HuH-7.5 (cell line): ENCODE data around the gene FARS2.
"Not testable (repeated sequence)": the region's sequence is repeated elsewhere in the genome, so short reads cannot be mapped to it uniquely, and the experiment has no call there.

Source experiments
- DNase-seq: peaks from one replicate; pipeline ENCODE4 v3.0.0; 2011; ENCODE audit warnings: low spot score

The FARS2 gene

GRCh38 chr6:5537967-5538366 is 276.7 kb downstream of the FARS2 start:
- no peak for DNase-seq

GRCh38 chr6:5540370-5540769 is 279.1 kb downstream of the FARS2 start:
- DNase-seq = no peak

DNA sequence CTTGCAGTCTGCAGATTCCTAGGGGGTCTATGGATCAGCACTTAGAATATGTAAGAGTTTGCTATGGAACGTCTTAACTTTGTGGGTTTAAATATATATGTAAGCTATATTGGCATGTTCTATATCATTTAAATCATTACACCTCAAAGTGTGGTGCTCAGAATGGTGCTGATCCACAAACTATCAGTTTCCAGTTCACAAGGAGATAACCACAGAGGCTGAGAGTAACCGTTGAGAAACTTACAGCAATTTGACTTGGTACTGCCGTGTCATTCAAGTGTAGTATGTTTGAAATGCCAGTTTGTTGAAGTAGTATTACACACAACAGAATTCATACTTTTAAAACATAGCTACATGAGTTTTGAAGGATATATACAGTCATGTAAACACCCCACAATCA is 279.7 kb downstream of the FARS2 start:
- DNase-seq = no peak

GRCh38 chr6:5541751-5542432 is 280.6 kb downstream of the FARS2 start:
- no peak for DNase-seq

GRCh38 chr6:5547556-5547955 is 286.2 kb downstream of the FARS2 start:
- no peak for DNase-seq

DNA sequence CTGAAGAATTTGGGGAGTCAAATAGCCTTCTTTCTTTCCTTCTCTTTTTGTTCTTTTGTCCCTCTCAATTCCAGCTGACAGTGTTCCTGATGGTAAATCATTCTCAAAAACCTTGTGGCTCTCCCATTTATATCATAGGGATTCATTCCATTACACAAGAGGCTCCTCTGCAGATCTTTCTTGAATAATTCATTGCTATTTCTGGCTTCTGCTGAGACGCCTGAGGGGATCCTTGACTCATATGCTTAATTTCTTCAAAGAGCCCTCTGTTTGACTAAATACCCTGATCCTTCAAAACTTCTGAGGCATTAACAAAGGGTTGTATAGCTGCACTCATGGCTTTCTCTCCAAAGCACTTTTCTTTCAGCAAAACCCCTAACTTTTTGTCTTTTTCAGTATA is 289.3 kb downstream of the FARS2 start:
- DNase-seq = no peak

GRCh38 chr6:5552243-5552642 is 290.9 kb downstream of the FARS2 start:
- no peak for DNase-seq

GRCh38 chr6:5553767-5554166 is 292.5 kb downstream of the FARS2 start:
- no peak for DNase-seq

- no peak for DNase-seq
Observed at GRCh38 chr6:5554226-5554625, 292.9 kb downstream of the FARS2 start.

- DNase-seq = no peak
Observed at GRCh38 chr6:5556011-5556410, 294.7 kb downstream of the FARS2 start.

DNA sequence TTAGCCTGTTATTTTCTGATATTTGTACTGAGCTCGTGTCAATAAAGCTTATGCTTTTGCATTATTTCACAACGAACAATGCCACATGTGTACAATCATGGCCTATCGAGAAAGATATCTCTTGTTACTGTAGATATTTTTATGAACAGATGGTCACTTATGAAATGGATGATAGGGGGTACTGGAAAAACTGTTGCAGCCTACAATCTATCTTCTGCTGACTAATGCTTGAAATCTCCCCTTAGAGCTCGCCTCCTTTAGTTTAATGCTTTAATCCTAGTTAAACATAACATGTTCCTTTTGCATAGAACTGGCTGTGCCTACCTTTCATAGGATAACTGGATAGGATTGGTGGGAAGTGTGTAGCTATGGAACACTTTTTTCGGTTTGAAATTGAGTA is 296.2 kb downstream of the FARS2 start:
- DNase-seq = no peak

- no peak for DNase-seq
Observed at GRCh38 chr6:5559651-5560050, 298.3 kb downstream of the FARS2 start.

GRCh38 chr6:5562277-5562676 is 301.0 kb downstream of the FARS2 start:
- no peak for DNase-seq

DNA sequence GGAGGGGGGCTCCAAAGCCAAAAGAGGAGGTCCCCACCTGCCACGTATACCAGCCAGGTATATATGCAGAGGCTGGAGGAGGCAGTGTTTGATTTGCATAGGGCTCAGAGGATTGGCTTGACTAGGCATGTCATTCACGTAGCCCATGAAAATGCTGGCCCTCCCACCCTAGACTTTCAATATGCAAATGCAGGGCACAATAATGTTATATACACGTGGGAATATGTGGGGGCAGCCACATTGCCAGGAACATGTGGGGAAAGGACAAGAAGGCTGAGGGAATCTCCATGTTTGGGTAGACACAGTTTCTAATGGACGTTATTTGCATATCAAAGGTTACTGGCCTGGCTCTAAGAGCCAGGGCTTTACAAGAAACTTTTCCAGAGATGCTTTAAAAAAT is 301.8 kb downstream of the FARS2 start:
- DNase-seq = no peak

DNA sequence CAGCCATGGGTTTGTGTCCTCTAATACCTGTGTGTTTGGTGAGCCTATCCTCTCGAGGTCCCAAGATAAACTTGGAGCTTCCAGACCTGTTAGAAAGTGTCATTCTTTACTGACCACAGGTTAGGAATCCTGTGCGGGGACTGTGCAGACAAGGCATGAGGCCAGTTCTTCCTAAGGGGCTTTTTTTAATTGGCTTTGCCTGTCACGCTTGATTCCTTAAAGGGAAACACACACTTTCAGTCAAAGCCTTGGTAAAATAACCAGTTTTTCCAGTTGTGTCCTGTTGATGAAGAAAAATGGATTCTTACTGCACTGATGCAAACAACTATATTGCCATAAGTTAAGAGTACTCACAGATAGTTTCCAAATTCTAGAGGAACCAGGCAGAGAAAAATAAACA is 303.4 kb downstream of the FARS2 start:
- not testable (repeated sequence) for DNase-seq

DNA sequence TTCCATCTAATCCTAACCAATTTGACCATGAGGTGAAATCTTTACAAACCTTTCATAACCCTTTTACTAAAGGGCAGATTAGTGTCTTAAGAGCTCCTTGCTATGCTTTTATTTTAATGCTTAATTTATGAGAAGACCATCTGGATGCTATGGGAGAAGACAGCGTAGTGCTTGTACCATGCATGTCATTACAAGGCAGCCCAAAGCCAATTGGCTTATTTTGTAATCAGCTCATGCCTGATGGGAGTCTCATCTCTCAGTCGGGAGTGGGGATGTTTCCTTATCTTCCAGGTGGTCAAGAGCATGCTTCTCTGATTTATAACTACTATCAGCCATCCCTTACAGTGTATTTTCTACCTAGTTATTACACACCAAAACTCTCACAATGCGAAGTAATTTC is 304.7 kb downstream of the FARS2 start:
- DNase-seq = no peak

DNA sequence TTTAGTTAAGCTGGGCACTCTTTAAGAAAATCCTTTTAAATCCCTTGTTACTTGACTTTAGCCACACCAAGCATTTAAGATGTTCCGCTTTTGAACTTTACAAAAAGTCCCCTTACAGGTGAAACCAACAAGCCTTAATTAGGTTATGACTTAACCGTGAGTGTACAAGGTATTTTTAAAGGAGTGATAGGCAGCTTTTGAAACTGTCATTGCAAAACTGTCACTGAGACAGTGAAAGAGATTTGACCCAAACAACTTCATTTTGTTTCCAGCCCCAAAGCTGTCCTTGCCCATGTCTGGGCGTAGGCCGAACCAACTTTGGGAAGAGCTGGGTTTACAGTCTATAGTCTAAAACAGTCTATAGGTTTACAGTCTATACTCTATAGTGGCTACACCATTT is 305.4 kb downstream of the FARS2 start:
- no peak for DNase-seq

GRCh38 chr6:5567352-5567751 is 306.0 kb downstream of the FARS2 start:
- DNase-seq = no peak

DNA sequence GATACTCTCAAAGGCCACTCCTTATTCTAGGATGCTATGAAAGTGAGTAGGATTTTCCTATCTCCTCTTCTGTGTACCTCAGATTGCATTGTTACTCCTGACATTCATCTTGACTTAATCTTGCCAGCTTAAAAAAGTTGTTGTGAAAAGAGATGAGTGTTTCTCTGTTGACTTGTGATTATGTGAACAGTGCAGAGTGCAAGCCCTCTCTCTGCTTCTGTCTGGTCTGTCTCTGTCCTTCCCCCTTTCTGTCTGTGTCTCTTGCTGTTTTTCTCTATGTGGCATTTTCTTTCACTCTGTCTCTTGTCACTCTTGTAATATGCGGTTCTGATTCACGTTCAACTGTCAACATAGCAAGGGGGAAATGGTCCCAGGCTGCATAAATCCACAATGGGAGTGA is 306.6 kb downstream of the FARS2 start:
- DNase-seq = no peak

- no peak for DNase-seq
Observed at GRCh38 chr6:5569491-5569890, 308.2 kb downstream of the FARS2 start.

- no peak for DNase-seq
Observed at GRCh38 chr6:5570641-5571040, 309.3 kb downstream of the FARS2 start.

DNA sequence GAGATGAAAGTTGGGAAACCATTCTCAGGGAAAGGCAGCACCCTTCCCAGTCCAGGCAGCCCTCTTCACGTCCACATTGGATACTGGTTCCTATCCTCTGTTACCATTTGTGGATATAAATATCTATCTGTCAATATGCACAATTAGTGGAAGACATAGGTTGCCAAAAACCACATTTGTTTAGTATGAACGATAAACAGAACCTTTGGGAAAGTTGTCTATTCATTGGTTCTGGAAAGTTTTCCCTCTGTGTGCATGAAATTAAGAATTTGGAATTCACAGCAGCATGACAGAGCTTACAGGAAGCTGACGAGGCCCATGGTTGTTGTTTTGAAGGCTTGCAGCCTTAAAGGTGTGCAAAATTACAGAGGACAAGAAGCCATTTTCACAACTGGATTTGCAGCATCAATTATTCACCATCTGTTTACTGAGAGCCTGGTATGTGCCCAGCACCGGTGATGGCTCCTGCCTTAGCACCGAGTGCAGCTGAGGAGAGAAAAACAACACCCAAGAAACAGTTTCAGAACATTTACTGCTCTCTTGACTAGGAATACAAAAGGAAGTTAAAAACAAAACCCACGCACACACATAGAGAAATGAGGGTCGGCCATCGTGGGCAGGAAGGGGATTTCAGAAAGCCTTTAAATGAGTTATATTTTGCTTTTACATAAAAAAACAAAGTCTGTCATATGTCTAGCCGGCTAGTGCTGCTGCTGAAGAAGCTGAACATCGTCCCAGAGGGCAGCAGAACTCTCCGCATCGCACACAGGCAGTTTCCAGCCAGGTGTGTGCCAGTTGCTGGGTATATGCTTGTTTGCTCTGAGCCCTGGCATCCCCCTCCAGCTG is 319.6 kb downstream of the FARS2 start:
- DNase-seq = no peak

GRCh38 chr6:5582762-5583161 is 321.4 kb downstream of the FARS2 start:
- no peak for DNase-seq

DNA sequence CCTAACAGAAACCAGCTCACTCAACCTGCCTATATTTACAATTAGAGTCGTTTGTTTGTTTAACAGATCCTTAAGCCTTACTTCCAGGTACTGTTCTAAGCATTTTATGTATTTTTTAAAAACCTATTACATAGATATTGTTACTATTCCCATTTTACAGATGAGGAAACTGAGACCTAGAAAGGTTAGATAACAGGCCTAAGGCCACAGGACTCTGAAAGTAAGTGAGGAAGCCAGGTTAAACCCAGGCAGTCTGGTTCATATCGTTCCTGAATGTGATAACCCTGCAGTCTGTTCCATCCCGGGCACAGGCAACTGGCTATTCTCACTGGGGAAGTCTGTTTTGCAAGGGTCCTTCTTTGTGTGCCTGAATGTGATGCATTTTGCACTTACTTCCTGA is 322.2 kb downstream of the FARS2 start:
- no peak for DNase-seq
